OCI-LY7 (cell line): Measurements from ENCODE around the gene PCDHB3.

Experiments
- CTCF ChIP-seq: fragments of 200-600 bp; sonication (generic); conservative IDR thresholded peaks from 2 replicates; pipeline ENCODE4 v1.5.1; 2014; ENCODE audit warnings: mild to moderate bottlenecking, antibody characterized with exemption, low read length, moderate library complexity, mixed read lengths
- EZH2phosphoT487 ChIP-seq: fragments of 200-600 bp; sonication (generic); IDR thresholded peaks from 2 replicates; pipeline ENCODE4 v1.6.1; 2018; ENCODE audit warnings: low read depth, borderline replicate concordance, mild to moderate bottlenecking, mixed run types, antibody characterized with exemption, low read length, moderate library complexity, mixed read lengths

GRCh38 chr5:141121985-141122384, 21.7 kb downstream of the PCDHB3 start:
- TF ChIP-seq CTCF (no peak), EZH2phosphoT487 (no peak)
